ENCODE data around the gene FSIP1. TPM values are rescaled to one million over a fixed set of nuclear protein-coding genes. Genes with fewer than 3 reads are reported as not detected.
A peak's percentile ranks its signal among the peaks of the same experiment; 100 is the strongest.

Gene FSIP1
- total and polyA plus RNA-seq, 3 experiments from 2014 or later, result 0.38 to 1.3 (median 0.63) TPM

DNA sequence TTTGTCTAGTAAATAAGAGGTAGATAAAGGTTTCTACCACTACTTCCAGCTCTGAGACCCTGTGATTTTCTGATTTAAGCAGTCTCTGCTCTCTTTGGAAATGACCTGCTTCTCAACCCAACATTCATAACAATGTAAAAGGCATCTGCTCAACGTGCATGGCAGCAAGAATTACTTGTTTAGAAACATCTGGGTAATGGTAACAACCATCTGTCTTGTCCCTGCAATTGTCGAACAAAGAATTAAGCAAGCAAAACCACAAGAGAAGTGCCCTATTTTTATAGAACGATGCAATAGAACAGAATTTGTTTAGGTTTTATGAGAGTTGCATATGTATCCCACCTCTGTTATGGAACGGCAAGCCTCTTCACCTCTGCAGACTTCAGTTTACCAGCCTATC, 7.1 kb upstream of the FSIP1 start:
- no peak overlapping the region for H3K27ac ChIP-seq (ENCODE audit: low read depth, low read length)
- Mint-ChIP-seq H3K27me3 (no peaks in the 10 kb centered on the region), H3K4me1 (peaks cover 16 to 31% (median 24%) of the 10 kb centered on the region in 3 donors), H3K9me3 (no peaks in the 10 kb centered on the region), H3K36me3 (peaks cover 0 to 9% (median 0%) of the 10 kb centered on the region in 3 donors), H3K27ac (peak overlapping the region in 2 of 8 donors; percentile 13 to 23), H3K4me3 (no peak overlapping the region)
- H3K4me1 ChIP-seq (ENCODE audit: insufficient read depth, low read length), result peaks cover 7% of the 10 kb centered on the region
- no peaks in the 10 kb centered on the region for H3K36me3 ChIP-seq (ENCODE audit: insufficient read depth, low read length)
- ChIA-PET CTCF (interaction anchor here (1.2 kb wide), 1 partner anchor 33 kb away, joined by 3 read pairs; no protein-coding TSS in a partner anchor), POLR2A (no interaction called here)
- H3K4me3 ChIP-seq (ENCODE audit: low read length), result no peak overlapping the region
- no peaks in the 10 kb centered on the region for H3K27me3 ChIP-seq (ENCODE audit: insufficient read depth, low read length, poor library complexity, severe bottlenecking)
- no peaks in the 10 kb centered on the region for H3K9me3 ChIP-seq (ENCODE audit: low read length)
- DNase-seq, result no peak

DNA sequence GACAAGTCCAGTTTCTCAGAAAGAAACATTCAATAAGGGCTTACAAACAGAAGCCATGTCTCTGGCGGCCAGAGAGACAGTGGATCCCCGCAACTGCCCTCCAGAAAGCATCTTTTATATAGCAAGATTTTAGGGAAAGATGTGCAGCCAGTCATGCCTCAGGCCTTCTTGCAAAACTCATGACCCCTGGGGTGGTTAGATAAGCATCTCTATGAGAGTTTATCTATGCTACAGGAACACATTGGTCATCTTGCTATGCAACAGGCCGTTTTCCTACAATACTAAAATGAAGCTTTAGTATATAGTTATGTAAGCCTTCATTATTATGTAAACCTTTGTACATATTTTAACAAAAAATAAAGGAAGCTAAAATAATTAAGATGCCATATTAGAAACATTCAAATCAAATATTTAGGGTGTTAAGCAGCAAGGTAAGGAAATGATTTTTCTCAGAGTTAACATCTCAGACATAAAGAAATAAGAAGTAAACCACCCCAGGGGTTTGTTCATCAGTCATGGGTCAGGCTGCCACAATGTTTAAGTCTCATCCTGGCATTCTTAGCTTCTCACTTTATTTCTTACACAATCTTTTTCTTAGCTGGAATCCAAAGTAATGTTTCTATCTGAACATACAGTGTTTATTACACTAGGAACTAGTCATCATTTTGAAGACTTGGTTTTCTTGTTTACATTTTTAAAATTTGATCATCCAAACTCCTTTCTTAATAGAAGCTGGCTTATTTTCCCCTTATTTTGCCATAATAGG, 6.3 kb upstream of the FSIP1 start:
- Histone ChIP-seq H3K27me3 (ENCODE audit: insufficient read depth, low read length, poor library complexity, severe bottlenecking) (no peaks in the 10 kb centered on the region), H3K4me3 (ENCODE audit: low read length) (no peak overlapping the region), H3K4me1 (ENCODE audit: insufficient read depth, low read length) (peaks cover 15% of the 10 kb centered on the region), H3K9me3 (ENCODE audit: low read length) (no peaks in the 10 kb centered on the region), H3K36me3 (ENCODE audit: insufficient read depth, low read length) (no peaks in the 10 kb centered on the region), H3K27ac (ENCODE audit: low read depth, low read length) (no peak overlapping the region)
- Mint-ChIP-seq H3K27ac (peak overlapping the region in 5 of 8 donors; percentile 17 to 71 (median 41)), H3K27me3 (no peaks in the 10 kb centered on the region), H3K4me3 (peak overlapping the region in 1 of 7 donors; percentile 8), H3K9me3 (no peaks in the 10 kb centered on the region), H3K4me1 (peaks cover 23 to 39% (median 31%) of the 10 kb centered on the region in 3 donors), H3K36me3 (peaks cover 0 to 10% (median 0%) of the 10 kb centered on the region in 3 donors)
- DNase-seq, result no peak
- ChIA-PET POLR2A (interaction anchor here (0.6 kb wide), 1 partner anchor 87 kb away, joined by 4 read pairs; no protein-coding TSS in a partner anchor), CTCF (interaction anchor here (0.6 to 1.6 kb wide), 3 partner anchors 33 to 486 kb away, joined by 3 to 4 read pairs (median 3); no protein-coding TSS in a partner anchor)

DNA sequence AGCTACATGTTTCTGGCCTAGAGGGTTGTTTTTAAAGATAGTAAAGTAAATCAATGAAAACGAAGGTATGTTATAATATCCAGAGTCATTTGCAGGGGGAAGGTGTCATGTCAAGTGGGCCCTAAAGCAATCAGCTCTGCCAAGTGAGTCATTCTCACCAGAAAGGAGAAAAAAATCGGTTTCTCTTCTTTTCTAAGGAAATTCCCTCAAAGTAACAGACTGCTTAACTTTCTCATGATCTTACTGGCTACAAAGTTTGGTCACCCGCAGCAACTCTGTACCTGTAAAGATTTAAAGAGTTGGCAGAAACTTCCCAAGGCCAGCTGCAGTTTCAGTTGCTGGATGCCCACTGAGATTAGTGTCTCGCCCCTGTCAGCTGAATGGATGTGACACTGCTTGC, 5.5 kb upstream of the FSIP1 start:
- no peak overlapping the region for H3K27ac ChIP-seq (ENCODE audit: low read depth, low read length)
- Mint-ChIP-seq H3K9me3 (no peaks in the 10 kb centered on the region), H3K27ac (peak overlapping the region in 1 of 8 donors; percentile 71), H3K4me3 (no peak overlapping the region), H3K4me1 (peaks cover 32 to 47% (median 40%) of the 10 kb centered on the region in 3 donors), H3K36me3 (peaks cover 0 to 14% (median 0%) of the 10 kb centered on the region in 3 donors), H3K27me3 (no peaks in the 10 kb centered on the region)
- H3K9me3 ChIP-seq (ENCODE audit: low read length), result no peaks in the 10 kb centered on the region
- H3K4me1 ChIP-seq (ENCODE audit: insufficient read depth, low read length), result peaks cover 24% of the 10 kb centered on the region
- CTCF ChIA-PET, result interaction anchor here (0.6 to 1.6 kb wide), 5 partner anchors 12 to 487 kb away, joined by 3 to 4 read pairs (median 3); no protein-coding TSS in a partner anchor
- H3K27me3 ChIP-seq (ENCODE audit: insufficient read depth, low read length, poor library complexity, severe bottlenecking), result no peaks in the 10 kb centered on the region
- H3K36me3 ChIP-seq (ENCODE audit: insufficient read depth, low read length), result no peaks in the 10 kb centered on the region
- H3K4me3 ChIP-seq (ENCODE audit: low read length), result no peak overlapping the region
- POLR2A ChIA-PET, result no interaction called here
- DNase-seq, result no peak

DNA sequence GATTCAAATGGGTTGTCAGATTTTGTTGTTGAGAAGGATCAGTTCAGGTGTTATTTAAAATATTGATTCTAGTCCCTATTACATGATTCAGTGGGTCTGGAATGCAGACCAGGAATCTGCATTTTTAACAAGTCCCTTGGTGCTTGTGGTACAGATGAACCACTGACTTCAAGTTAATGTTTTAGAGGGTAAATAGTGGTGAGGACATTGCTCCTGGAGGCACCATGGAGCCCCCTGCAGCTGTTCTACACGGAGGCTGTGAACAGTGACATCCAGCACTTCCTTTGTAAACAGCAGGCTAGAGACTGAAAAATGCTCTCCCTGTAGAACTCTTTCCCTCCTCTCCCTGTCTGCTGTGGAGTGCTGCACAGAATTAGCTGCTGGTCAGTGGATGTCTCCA, 4.8 kb upstream of the FSIP1 start:
- Histone ChIP-seq H3K4me3 (ENCODE audit: low read length) (no peak overlapping the region), H3K27ac (ENCODE audit: low read depth, low read length) (no peak overlapping the region), H3K27me3 (ENCODE audit: insufficient read depth, low read length, poor library complexity, severe bottlenecking) (no peaks in the 10 kb centered on the region), H3K9me3 (ENCODE audit: low read length) (no peaks in the 10 kb centered on the region), H3K36me3 (ENCODE audit: insufficient read depth, low read length) (no peaks in the 10 kb centered on the region), H3K4me1 (ENCODE audit: insufficient read depth, low read length) (peaks cover 24% of the 10 kb centered on the region)
- peaks cover 0 to 20% (median 0%) of the 10 kb centered on the region in 3 donors for H3K36me3 Mint-ChIP-seq
- peak overlapping the region in 2 of 8 donors; percentile 21 to 71 for H3K27ac Mint-ChIP-seq
- POLR2A ChIA-PET, result interaction anchor here (0.7 kb wide), 1 partner anchor 253 kb away, joined by 3 read pairs; no protein-coding TSS in a partner anchor
- no peaks in the 10 kb centered on the region for H3K27me3 Mint-ChIP-seq
- no peak for DNase-seq
- H3K9me3 Mint-ChIP-seq, result no peaks in the 10 kb centered on the region
- no peak overlapping the region for H3K4me3 Mint-ChIP-seq
- H3K4me1 Mint-ChIP-seq, result peaks cover 35 to 54% (median 43%) of the 10 kb centered on the region in 3 donors
- CTCF ChIA-PET, result interaction anchor here (0.8 to 1.6 kb wide), 5 partner anchors 13 to 486 kb away, joined by 3 to 4 read pairs (median 3); no protein-coding TSS in a partner anchor

DNA sequence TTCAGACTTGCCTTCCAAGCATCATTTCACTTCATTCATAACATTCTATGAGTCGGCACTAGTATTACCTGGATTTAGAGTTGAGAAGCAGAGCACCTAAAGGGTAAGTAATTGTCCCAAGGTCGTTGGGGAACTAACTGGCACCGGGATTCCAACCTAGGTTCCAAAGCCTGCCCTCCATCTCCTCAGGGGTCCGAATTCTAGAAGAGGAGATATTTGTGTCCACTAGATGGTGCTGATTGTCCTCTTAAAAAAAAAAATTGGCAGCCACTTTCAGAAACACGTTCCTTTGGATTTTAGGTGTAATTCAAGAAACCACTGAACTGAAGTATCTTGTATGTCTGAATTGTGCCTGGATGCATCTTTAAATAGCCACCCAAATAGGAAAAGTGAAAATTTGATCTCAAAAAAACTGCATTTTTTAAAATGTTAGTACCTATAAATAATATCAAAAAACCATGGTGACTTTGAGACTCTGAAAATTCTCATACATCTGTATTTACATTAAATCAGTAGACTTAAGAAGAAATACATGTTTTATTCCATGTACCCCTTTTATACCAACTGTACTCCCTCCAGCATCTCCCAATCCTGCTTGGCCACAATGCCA, 3.9 kb upstream of the FSIP1 start:
- H3K9me3 Mint-ChIP-seq, result no peaks in the 10 kb centered on the region
- no peak overlapping the region for H3K4me3 ChIP-seq (ENCODE audit: low read length)
- H3K27me3 Mint-ChIP-seq, result no peaks in the 10 kb centered on the region
- no peak overlapping the region for H3K27ac ChIP-seq (ENCODE audit: low read depth, low read length)
- peak in 2 of 5 donors; percentile 24 to 34 for DNase-seq
- peaks cover 0 to 23% (median 0%) of the 10 kb centered on the region in 3 donors for H3K36me3 Mint-ChIP-seq
- H3K4me1 ChIP-seq (ENCODE audit: insufficient read depth, low read length), result peaks cover 29% of the 10 kb centered on the region
- peaks cover 42 to 63% (median 51%) of the 10 kb centered on the region in 3 donors for H3K4me1 Mint-ChIP-seq
- H3K4me3 Mint-ChIP-seq, result peak overlapping the region in 2 of 7 donors; percentile 60 to 85
- no peaks in the 10 kb centered on the region for H3K36me3 ChIP-seq (ENCODE audit: insufficient read depth, low read length)
- H3K27ac Mint-ChIP-seq, result peak overlapping the region in 7 of 8 donors; percentile 48 to 84 (median 66)
- ChIA-PET POLR2A (no interaction called here), CTCF (interaction anchor here (1.2 to 1.6 kb wide), 2 partner anchors 14 to 89 kb away, joined by 3 to 4 read pairs; no protein-coding TSS in a partner anchor)
- H3K9me3 ChIP-seq (ENCODE audit: low read length), result no peaks in the 10 kb centered on the region
- no peaks in the 10 kb centered on the region for H3K27me3 ChIP-seq (ENCODE audit: insufficient read depth, low read length, poor library complexity, severe bottlenecking)

DNA sequence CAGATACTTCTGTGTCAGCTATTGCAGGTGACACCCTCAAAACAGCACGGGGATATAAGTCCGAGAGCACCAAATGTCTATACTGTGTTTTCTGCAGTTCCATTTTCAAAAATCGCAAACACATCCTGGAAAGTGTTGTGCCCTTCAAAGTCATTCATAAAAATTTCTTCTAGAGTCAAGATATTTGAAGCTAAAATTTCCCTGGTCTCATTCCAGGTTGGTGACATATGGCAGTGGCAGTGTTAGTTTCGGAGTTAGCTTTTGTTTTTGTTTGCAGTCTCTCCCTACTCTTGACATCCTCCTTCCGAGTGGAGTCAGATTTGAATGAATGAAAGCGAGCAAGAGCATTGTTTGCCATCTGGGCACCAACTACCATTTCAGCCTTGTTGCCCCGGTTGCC, 3.2 kb upstream of the FSIP1 start:
- ChIA-PET CTCF (interaction anchor here (1.2 kb wide), 1 partner anchor 15 kb away, joined by 3 read pairs; no protein-coding TSS in a partner anchor), POLR2A (no interaction called here)
- Mint-ChIP-seq H3K4me1 (peaks cover 44 to 65% (median 59%) of the 10 kb centered on the region in 3 donors), H3K4me3 (peak overlapping the region in 1 of 7 donors; percentile 85), H3K36me3 (peaks cover 0 to 23% (median 0%) of the 10 kb centered on the region in 3 donors), H3K27me3 (no peaks in the 10 kb centered on the region), H3K9me3 (no peaks in the 10 kb centered on the region), H3K27ac (peak overlapping the region in 6 of 8 donors; percentile 16 to 84 (median 53))
- no peak overlapping the region for H3K4me3 ChIP-seq (ENCODE audit: low read length)
- H3K4me1 ChIP-seq (ENCODE audit: insufficient read depth, low read length), result peaks cover 31% of the 10 kb centered on the region
- DNase-seq, result no peak
- H3K9me3 ChIP-seq (ENCODE audit: low read length), result no peaks in the 10 kb centered on the region
- H3K27ac ChIP-seq (ENCODE audit: low read depth, low read length), result no peak overlapping the region
- no peaks in the 10 kb centered on the region for H3K27me3 ChIP-seq (ENCODE audit: insufficient read depth, low read length, poor library complexity, severe bottlenecking)
- no peaks in the 10 kb centered on the region for H3K36me3 ChIP-seq (ENCODE audit: insufficient read depth, low read length)

DNA sequence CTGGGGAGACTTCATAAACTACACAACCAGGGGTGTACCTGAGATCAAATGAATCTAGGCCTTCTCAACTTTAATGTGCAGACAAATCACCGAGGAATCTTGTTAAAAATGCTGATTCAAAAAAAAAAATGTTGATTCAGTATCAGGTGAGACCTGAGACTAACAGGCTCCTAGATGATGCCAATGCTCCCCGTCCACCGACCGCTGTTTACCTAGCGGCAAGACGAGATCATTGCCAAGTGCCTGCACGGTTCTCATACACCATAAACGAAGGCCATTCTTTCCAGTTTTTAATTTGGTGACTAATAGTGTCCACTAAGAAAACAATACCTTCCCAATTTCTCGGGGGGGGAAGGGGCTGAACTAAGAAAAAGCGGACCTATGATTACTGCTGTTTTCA, 2.5 kb upstream of the FSIP1 start:
- Mint-ChIP-seq H3K36me3 (peaks cover 0 to 23% (median 0%) of the 10 kb centered on the region in 3 donors), H3K27ac (peak overlapping the region in 7 of 8 donors; percentile 39 to 96 (median 70)), H3K4me1 (peaks cover 44 to 65% (median 60%) of the 10 kb centered on the region in 3 donors), H3K4me3 (peak overlapping the region in 4 of 7 donors; percentile 38 to 73 (median 54)), H3K9me3 (no peaks in the 10 kb centered on the region), H3K27me3 (no peaks in the 10 kb centered on the region)
- H3K9me3 ChIP-seq (ENCODE audit: low read length), result no peaks in the 10 kb centered on the region
- H3K4me3 ChIP-seq (ENCODE audit: low read length), result no peak overlapping the region
- peaks cover 31% of the 10 kb centered on the region for H3K4me1 ChIP-seq (ENCODE audit: insufficient read depth, low read length)
- no peaks in the 10 kb centered on the region for H3K36me3 ChIP-seq (ENCODE audit: insufficient read depth, low read length)
- no peak overlapping the region for H3K27ac ChIP-seq (ENCODE audit: low read depth, low read length)
- no peak for DNase-seq
- ChIA-PET CTCF (interaction anchor here (0.7 to 1.2 kb wide), 5 partner anchors 15 to 488 kb away, joined by 3 to 4 read pairs (median 3); no protein-coding TSS in a partner anchor), POLR2A (no interaction called here)
- no peaks in the 10 kb centered on the region for H3K27me3 ChIP-seq (ENCODE audit: insufficient read depth, low read length, poor library complexity, severe bottlenecking)

Data from CD8-positive, alpha-beta memory T cell (primary cell).